ENCODE measurements around the gene FAM3D. TPM values are rescaled to one million over a fixed set of nuclear protein-coding genes. Genes with fewer than 3 reads are reported as not detected.
A peak's percentile ranks its signal among the peaks of the same experiment; 100 is the strongest.

FAM3D gene
- polyA plus RNA-seq, 3 donors, result 0.28 to 1.9 (median 0.71) TPM

DNA sequence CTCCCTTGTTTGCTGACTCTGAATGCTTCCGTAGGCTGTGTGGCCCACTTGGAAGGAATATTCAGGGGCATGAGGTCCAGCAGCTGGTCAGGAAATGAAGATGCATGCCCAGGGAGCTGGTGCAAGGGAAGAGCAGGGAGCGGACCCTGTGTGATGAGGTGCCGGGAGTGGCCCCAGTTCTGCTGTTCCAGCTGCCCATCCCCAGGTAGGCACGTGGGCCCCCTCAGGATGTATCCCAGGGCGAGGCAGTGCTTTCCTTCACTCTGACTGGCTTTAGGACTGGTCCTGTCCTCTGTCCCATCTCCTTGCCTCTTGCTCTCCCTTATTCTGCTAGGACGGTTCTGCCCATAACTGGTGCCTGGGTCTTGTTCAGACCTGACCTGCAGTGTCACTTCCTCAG is 1.1 kb upstream of the FAM3D start:
- Histone ChIP-seq H3K4me3 (replicated peaks in 1 of 3; ENCODE audit: low read depth in 2 of 3, low read length in 3 of 3) (no peak overlapping the region), H3K9me3 (replicated peaks in 1 of 2; ENCODE audit: control insufficient read depth in 1 of 2, insufficient read depth in 1 of 2, low read length in 2 of 2) (peaks cover 0 to 3% of the 10 kb centered on the region in 2 donors), H3K9ac (ENCODE audit: insufficient read depth, low read length, poor library complexity, severe bottlenecking) (no peak overlapping the region), H3K27me3 (ENCODE audit: control insufficient read depth in 2 of 2, insufficient read depth in 2 of 2, low read length in 2 of 2) (no peaks in the 10 kb centered on the region), H3K79me2 (ENCODE audit: insufficient read depth, low read length) (no peaks in the 10 kb centered on the region), H3K36me3 (replicated peaks in 1 of 2; ENCODE audit: control insufficient read depth in 1 of 2, insufficient read depth in 2 of 2, low read length in 2 of 2) (no peaks in the 10 kb centered on the region), H3K4me1 (ENCODE audit: control insufficient read depth in 1 of 2, insufficient read depth in 2 of 2, low read length in 2 of 2) (peaks cover 15 to 17% of the 10 kb centered on the region in 2 donors), H3K27ac (ENCODE audit: low read depth in 1 of 2, low read length in 2 of 2) (peak overlapping the region; percentile 81 to 84), H2AFZ (ENCODE audit: insufficient read depth, low read depth, low read length, poor library complexity, severe bottlenecking) (no peak overlapping the region), H4K20me1 (ENCODE audit: insufficient read depth, low read length) (no peaks in the 10 kb centered on the region), H3K4me2 (replicated peaks; ENCODE audit: extremely low read depth, low read length, poor library complexity, severe bottlenecking) (no peak overlapping the region)
- Mint-ChIP-seq H3K9me3 (peaks cover 0 to 18% (median 7%) of the 10 kb centered on the region in 7 donors), H3K27me3 (ENCODE audit: low read depth in 3 of 3) (peaks cover 0 to 3% (median 0%) of the 10 kb centered on the region in 3 donors), H3K27ac (peak overlapping the region in 4 of 7 donors; percentile 86 to 95 (median 92)), H3K4me3 (no peak overlapping the region), H3K4me1 (peaks cover 26% of the 10 kb centered on the region), H3K36me3 (peaks cover 0 to 13% of the 10 kb centered on the region in 2 donors)
- intact Hi-C loops (cut with micrococcal nuclease), result no loop called here
- TF ChIP-seq, protein P1, sequence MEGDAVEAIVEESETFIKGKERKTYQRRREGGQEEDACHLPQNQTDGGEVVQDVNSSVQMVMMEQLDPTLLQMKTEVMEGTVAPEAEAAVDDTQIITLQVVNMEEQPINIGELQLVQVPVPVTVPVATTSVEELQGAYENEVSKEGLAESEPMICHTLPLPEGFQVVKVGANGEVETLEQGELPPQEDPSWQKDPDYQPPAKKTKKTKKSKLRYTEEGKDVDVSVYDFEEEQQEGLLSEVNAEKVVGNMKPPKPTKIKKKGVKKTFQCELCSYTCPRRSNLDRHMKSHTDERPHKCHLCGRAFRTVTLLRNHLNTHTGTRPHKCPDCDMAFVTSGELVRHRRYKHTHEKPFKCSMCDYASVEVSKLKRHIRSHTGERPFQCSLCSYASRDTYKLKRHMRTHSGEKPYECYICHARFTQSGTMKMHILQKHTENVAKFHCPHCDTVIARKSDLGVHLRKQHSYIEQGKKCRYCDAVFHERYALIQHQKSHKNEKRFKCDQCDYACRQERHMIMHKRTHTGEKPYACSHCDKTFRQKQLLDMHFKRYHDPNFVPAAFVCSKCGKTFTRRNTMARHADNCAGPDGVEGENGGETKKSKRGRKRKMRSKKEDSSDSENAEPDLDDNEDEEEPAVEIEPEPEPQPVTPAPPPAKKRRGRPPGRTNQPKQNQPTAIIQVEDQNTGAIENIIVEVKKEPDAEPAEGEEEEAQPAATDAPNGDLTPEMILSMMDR (IDR thresholded peaks at IDR 0.05), result no peak
- DNase-seq, result no peak
- 76% methylated on average over 5 of the region's 6 CpGs for WGBS (ENCODE audit: insufficient coverage)

DNA sequence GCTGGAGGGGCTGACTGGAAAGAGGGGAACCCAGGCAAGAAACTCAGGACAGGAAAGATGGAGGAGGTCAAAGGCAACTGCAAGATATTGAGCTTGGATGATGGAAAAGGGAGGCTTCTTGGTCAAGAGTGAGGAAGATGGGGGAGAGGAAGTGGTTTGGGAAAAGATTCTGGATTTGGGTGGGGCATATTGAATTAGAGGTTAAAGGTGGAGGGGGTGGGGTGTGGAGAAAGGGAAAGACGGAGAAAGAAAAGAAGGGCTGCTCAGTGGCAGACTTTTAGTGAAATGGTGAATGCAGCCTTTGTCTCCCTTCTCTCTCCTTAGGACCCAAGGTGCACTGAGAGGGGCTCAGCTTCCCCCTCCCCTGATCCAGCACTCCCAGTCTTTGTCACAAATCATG is 655 bp upstream of the FAM3D start:
- no CpG with 5 or more reads among the region's 1 CpG for WGBS (ENCODE audit: insufficient coverage)
- H3K27ac Mint-ChIP-seq, result peak overlapping the region; percentile 86 to 95 (median 89)

More for the DNA sequence above, 655 bp upstream of the FAM3D start:
- H4K20me1 ChIP-seq (ENCODE audit: insufficient read depth, low read length), result no peaks in the 10 kb centered on the region
- Mint-ChIP-seq H3K36me3 (peaks cover 0 to 13% of the 10 kb centered on the region in 2 donors), H3K27me3 (ENCODE audit: low read depth in 3 of 3) (peaks cover 0 to 3% (median 0%) of the 10 kb centered on the region in 3 donors), H3K4me3 (no peak overlapping the region), H3K9me3 (peaks cover 0 to 18% (median 7%) of the 10 kb centered on the region in 7 donors), H3K4me1 (peaks cover 26% of the 10 kb centered on the region)
- no peaks in the 10 kb centered on the region for H3K79me2 ChIP-seq (ENCODE audit: insufficient read depth, low read length)
- H3K27ac ChIP-seq (ENCODE audit: low read depth in 1 of 2, low read length in 2 of 2), result peak overlapping the region; percentile 81 to 84
- H2AFZ ChIP-seq (ENCODE audit: insufficient read depth, low read depth, low read length, poor library complexity, severe bottlenecking), result peak overlapping the region; percentile 76
- H3K9me3 ChIP-seq (replicated peaks in 1 of 2; ENCODE audit: control insufficient read depth in 1 of 2, insufficient read depth in 1 of 2, low read length in 2 of 2), result peaks cover 0 to 3% of the 10 kb centered on the region in 2 donors
- no peaks in the 10 kb centered on the region for H3K36me3 ChIP-seq (replicated peaks in 1 of 2; ENCODE audit: control insufficient read depth in 1 of 2, insufficient read depth in 2 of 2, low read length in 2 of 2)
- no peaks in the 10 kb centered on the region for H3K27me3 ChIP-seq (ENCODE audit: control insufficient read depth in 2 of 2, insufficient read depth in 2 of 2, low read length in 2 of 2)
- H3K4me2 ChIP-seq (replicated peaks; ENCODE audit: extremely low read depth, low read length, poor library complexity, severe bottlenecking), result no peak overlapping the region
- peaks cover 15 to 17% of the 10 kb centered on the region in 2 donors for H3K4me1 ChIP-seq (ENCODE audit: control insufficient read depth in 1 of 2, insufficient read depth in 2 of 2, low read length in 2 of 2)
- intact Hi-C loops (cut with micrococcal nuclease), result no loop called here
- H3K9ac ChIP-seq (ENCODE audit: insufficient read depth, low read length, poor library complexity, severe bottlenecking), result no peak overlapping the region
- TF ChIP-seq, protein P1 (IDR thresholded peaks at IDR 0.05), result no peak
- no peak for DNase-seq
- H3K4me3 ChIP-seq (replicated peaks in 1 of 3; ENCODE audit: low read depth in 2 of 3, low read length in 3 of 3), result peak overlapping the region in 1 of 3 experiments; percentile 48
